Hippocampal formation (tissue), 2 donors: ENCODE results near the gene WNT6.

Source experiments
- DNase-seq, 2 donors: peaks; one replicate each; lab custom pipeline; 2025; lab: John Stamatoyannopoulos, UW

Gene WNT6

DNA sequence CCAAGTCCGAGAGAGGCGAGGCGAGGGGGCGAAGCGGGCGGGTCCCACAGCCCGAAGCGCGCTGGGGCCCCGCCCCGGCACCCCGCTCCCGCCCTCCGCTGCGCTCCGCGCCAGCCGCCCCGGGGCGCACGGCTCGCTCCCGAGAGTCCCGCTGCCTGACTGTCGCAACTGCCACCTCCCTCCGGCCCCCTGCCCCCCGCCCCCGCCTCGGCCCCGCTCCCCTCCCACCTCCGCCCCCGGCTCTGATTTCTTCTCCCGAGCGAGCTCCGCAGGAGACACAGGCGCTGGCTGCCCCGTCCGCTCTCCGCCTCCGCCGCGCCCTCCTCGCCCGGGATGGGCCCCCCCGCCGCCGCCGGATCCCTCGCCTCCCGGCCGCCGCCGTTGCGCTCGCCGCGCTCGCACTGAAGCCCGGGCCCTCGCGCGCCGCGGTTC lies at the start of gene WNT6:
Gene WNT6 (plus strand): TSS at position 250 of the 432 bp plus-strand sequence. CDS start 233 bp downstream, outside the sequence.
- DNase-seq, result no peak

- DNase-seq, result no peak
Observed at GRCh38 chr2:218810256-218810655, 49.3 kb upstream of the WNT6 start.

- DNase-seq, result no peak
Observed at GRCh38 chr2:218811382-218811781, 48.2 kb upstream of the WNT6 start.

DNA sequence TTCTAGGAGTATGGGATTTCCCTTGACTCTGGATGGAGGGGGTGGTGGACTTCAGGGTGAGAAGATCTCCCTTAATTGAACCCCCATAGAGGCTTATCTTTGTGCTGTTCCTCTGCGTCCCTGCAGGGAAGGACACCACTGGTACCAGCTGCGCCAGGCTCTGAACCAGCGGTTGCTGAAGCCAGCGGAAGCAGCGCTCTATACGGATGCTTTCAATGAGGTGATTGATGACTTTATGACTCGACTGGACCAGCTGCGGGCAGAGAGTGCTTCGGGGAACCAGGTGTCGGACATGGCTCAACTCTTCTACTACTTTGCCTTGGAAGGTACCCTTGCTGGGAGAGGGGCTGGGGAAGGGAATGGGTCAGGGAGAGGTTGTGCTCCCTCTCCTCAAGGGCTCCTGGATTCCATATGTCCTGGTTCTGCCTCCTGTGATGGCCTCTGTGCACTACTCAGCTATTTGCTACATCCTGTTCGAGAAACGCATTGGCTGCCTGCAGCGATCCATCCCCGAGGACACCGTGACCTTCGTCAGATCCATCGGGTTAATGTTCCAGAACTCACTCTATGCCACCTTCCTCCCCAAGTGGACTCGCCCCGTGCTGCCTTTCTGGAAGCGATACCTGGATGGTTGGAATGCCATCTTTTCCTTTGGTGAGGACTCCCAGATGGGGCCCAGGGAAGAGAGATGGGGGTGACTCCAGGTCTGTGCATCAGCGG lies 47.3 kb upstream of the WNT6 start:
- no peak for DNase-seq

DNA sequence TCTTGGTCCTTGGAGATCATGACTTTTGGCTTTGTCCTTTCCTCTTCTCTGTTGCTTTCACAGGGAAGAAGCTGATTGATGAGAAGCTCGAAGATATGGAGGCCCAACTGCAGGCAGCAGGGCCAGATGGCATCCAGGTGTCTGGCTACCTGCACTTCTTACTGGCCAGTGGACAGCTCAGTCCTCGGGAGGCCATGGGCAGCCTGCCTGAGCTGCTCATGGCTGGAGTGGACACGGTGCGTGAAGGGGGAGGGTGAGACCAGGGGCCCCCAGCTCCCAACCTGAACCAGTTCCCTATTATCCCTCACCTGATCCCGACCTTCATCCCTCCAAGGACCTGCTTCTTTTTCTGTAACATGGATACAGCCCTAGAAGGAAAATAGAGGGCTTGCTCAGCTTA lies 46.7 kb upstream of the WNT6 start:
- DNase-seq, result no peak

- DNase-seq, result no peak
Observed at GRCh38 chr2:218813771-218814460, 45.7 kb upstream of the WNT6 start.

DNA sequence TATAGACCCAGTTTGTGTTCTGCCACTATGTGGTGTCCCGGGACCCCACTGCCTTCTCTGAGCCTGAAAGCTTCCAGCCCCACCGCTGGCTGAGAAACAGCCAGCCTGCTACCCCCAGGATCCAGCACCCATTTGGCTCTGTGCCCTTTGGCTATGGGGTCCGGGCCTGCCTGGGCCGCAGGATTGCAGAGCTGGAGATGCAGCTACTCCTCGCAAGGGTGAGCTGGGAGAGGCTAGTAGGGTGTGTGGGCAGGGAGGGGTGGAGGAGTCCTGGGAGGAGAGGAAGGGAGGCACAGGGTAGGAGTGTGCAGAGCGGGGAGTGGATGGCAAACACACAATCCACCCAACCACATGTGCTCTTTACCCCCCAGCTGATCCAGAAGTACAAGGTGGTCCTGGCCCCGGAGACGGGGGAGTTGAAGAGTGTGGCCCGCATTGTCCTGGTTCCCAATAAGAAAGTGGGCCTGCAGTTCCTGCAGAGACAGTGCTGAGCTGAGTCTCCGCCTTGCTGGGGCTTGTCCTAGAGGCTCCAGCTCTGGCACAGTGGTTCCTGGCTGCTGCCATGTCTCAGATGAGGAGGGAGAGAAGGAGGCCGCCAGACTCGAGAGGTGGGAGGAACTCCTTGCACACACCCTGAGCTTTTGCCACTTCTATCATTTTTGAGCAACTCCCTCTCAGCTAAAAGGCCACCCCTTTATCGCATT lies 44.9 kb upstream of the WNT6 start:
- DNase-seq, result no peak

DNA sequence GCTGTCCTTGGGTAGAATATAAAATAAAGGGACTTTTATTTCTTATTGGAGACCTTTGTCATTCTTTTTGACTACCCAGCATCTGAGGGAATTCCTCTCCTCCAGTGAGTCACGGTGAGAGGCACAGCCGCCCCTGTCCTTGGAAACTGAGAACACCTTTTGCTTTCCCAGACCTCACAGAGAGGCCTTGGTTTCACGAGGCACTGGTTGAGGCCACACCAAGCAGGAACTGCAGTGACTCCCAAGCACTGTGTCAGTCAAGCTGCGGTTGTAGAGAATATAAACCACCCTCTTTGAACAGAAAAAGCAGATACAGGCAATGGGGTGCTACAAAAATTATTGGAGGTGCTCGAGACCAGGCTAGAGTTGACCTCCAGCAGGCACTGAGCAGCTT lies 44.4 kb upstream of the WNT6 start:
- no peak for DNase-seq

DNA sequence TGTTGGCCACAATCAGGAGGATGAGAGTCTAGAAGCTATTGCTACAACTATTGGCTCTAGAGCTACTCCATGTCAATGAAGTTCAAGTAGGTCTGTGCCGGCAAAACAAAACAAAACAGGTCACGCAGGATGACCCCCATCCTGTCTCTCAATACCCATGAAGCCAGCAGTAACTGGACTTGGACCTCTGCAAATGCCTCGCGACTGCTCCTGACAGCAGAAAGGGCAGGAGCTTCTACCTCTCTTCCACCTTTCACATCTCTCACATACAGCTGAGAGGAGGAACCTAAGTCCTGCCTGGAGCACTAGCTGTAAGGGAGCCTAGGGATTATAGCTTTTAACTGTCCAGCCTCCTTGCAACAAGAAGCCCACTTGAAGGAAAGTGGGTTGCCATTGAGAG lies 44.0 kb upstream of the WNT6 start:
- no peak for DNase-seq

- DNase-seq, result no peak
Observed at GRCh38 chr2:218816561-218817011, 43.0 kb upstream of the WNT6 start.

DNA sequence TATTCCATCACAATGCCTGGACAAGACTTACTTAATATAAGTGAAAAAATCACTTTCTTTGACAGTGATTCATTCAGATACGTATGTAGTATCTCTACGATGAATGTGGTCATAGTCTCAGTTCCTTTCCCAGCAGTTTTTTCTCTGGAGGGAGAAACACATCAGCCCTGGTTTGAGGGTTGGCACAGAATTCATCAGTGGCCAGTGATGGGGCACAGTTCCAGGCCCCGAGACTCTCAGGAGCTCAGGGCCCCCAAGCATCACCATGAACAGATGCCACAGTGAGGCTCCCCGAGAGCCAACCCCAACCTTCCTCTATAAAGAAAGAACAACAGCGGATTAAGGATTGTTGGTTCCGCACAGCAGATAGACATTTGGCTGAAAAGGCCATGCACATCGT lies 40.5 kb upstream of the WNT6 start:
- no peak for DNase-seq

- no peak for DNase-seq
Observed at GRCh38 chr2:218820746-218821369, 38.7 kb upstream of the WNT6 start.

GRCh38 chr2:218821605-218822211 lies 37.9 kb upstream of the WNT6 start:
- no peak for DNase-seq

DNA sequence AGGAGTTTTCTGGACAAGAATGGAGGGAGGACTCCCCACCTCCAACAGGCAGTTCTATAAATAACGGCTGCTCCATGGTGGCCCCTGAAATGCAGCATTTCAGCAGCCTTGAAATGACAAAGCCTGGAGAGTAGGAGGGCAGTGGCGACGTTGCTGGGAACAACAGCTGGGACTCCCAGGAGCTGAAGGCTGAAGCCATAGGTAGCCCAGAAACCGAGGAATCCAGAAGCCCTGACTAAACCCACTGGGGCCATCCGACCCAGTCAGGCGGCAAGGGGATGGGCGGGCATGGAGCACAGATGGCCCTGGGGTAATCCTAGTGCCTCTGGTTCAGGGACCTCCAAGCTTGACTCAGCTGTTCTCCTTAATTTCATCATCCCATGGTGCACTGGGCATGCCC lies 37.0 kb upstream of the WNT6 start:
- DNase-seq, result no peak

DNA sequence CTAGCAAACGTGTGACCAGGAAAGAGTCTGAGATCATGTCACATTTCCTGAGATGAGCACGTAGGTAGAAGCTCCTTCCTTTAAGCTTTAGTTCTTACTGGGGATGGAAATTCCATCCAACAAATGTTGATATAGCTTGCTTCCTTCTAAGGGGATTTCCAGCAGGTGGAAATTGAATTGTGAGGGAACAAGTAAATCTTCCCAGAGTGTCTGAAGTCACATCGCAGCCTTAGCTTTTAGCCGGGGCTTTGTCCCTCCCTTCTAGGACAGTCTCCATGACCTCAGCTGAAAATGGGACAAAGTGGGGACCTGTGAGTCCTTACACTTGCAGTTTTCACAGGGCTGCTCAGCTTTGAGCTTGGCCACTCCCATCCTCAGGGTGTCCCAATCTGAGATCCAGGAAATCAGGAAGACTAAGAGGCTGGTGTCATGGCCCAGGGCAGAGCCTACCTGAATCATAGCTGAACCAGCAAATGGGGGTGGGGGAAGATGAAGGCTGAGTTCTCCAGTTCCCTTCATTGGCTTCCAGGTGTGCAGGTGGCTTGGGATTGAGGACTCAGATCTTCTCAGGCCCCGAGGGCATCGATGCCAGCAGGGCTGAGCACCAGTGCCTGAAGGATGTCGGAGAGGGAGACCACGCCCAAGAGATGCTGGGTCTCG lies 36.3 kb upstream of the WNT6 start:
- no peak for DNase-seq

DNA sequence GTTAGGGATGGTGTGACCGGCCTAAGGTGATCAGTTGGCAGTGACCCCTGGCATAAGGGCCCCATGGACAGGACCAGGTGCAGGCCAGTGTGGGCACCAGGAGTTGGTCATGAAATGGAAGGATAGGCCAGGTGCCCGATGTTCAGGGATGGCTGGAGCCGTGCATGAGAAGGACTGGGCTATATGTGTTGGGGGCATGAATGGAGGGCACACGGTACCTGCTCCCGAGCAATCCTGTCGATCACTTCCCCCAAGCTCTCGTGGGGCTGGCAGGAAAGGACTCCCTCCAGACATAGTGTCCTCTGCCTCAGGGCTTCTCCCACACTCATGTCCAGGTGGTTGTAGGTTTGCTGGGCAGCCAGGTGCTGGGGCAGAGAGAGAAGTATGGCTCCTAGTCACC lies 35.6 kb upstream of the WNT6 start:
- no peak for DNase-seq

GRCh38 chr2:218826791-218827190 lies 32.8 kb upstream of the WNT6 start:
- no peak for DNase-seq

DNA sequence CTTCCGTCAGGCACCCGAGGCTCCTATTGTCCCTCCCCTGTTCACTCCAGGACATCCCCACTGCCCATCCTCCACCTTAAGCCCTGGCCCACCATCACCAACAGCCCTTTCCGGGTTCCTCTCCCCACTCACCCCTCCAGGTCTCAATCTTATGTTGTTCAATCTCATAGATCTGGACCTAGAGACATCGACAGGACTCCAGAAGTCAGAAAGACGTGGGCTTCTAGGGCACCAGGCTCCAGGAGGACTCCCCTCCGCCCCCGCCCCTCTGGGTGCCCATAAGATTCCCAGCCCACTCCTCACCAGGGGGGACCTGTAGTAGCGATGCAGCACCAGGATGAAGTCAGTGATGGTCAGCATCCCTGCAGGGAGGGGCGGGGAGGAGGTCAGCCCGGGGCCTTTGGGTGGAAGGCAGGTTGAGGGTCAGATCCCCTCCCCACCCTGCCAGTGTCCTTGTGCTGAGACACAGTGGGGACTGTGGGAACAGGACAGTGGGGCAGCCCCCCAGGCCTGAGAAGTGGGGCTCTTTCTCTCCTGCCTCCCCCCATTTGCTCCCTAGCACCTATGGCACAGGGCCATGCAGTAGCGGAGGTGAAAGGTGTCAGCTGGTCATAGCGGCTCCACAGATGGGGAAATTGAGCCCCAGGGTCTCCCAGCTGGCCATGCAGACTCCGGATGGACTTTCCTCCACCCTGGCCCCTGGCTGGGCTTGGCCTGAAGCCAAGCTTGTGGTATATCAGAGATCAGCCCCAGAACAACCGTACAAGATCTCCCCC lies 31.7 kb upstream of the WNT6 start:
- DNase-seq, result no peak

DNA sequence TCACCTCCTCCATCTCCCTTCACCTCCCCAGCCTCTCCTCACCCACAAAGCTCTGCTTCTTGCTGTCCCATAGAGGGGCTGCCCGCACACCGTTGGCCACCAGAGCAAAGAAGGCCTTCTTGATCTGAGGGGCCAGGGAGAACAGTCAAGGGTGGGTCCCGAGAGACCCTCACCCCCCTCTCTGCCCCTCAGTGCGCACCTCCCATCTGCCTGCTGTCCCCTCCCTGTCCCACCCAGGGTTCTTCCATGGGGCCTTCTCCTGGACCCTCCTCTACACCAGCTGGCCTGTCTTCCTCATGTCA lies 31.2 kb upstream of the WNT6 start:
- DNase-seq, result no peak

DNA sequence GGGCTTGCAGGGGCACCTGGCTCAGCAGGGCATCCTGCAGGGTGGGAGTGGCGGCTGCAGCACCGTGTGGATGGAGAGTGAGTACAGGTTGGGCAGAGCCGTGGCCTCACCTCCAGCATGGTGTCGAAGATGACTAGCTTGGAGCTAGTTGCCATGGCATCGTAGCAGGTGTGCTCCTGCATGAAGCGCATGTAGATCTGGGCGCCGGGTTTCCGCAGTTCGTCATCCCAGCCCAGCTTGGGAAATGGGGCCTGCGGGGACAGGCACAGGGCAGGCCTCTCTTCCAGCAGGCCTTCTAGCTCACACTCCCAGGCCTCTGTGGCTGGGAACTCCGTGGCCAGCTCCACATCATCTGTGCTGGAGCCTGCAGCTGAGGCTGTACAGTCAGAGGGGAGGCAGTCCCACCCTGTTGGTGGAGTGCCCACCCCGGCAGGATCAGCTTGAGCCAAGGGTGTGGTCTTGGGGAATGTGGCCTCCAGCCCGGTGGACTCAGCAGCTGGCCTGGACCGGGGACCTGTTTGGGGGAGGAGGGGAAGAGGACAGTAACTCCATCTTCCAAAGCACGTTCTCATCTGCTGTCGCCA lies 29.6 kb upstream of the WNT6 start:
- no peak for DNase-seq
